ENCODE results near the gene MYO10.

The MYO10 gene

GRCh38 chr5:16889203-16889971 lies 46.7 kb downstream of the MYO10 start:
- no peak overlapping the region for H3K27ac ChIP-seq (ENCODE audit: low read length)
- H3K9ac ChIP-seq (ENCODE audit: low read length) = no peak overlapping the region
- no peak overlapping the region for H2AFZ ChIP-seq (ENCODE audit: low read depth, low read length)
- H3K4me2 ChIP-seq (ENCODE audit: low read length) = no peak overlapping the region
- no peak overlapping the region for H3K4me3 ChIP-seq (ENCODE audit: low read length)
- no peaks in the 10 kb centered on the region for H4K20me1 ChIP-seq (ENCODE audit: insufficient read depth, low read length)
- no peaks in the 10 kb centered on the region for H3K36me3 ChIP-seq (replicated peaks; ENCODE audit: low read depth, low read length)
- H3K9me3 ChIP-seq (ENCODE audit: insufficient read depth, low read length) = no peaks in the 10 kb centered on the region
- no peak for TF ChIP-seq CTCF (IDR thresholded peaks at IDR 0.05; ENCODE audit: low read depth, low read length)
- no peak for TF ChIP-seq EZH2phosphoT487 (IDR thresholded peaks at IDR 0.05; ENCODE audit: low read depth)
- no peaks in the 10 kb centered on the region for H3K27me3 ChIP-seq (ENCODE audit: low read depth, low read length)
- peaks cover 7% of the 10 kb centered on the region for H3K4me1 ChIP-seq (ENCODE audit: low read length)
- no peaks in the 10 kb centered on the region for H3K79me2 ChIP-seq (ENCODE audit: low read length)

GRCh38 chr5:16888694-16889124 lies 47.4 kb downstream of the MYO10 start:
- H3K4me1 ChIP-seq (ENCODE audit: low read length) = peaks cover 7% of the 10 kb centered on the region
- no peaks in the 10 kb centered on the region for H4K20me1 ChIP-seq (ENCODE audit: insufficient read depth, low read length)
- no peaks in the 10 kb centered on the region for H3K36me3 ChIP-seq (replicated peaks; ENCODE audit: low read depth, low read length)
- H3K4me2 ChIP-seq (ENCODE audit: low read length) = no peak overlapping the region
- no peaks in the 10 kb centered on the region for H3K9me3 ChIP-seq (ENCODE audit: insufficient read depth, low read length)
- H3K4me3 ChIP-seq (ENCODE audit: low read length) = no peak overlapping the region
- no peak overlapping the region for H2AFZ ChIP-seq (ENCODE audit: low read depth, low read length)
- no peaks in the 10 kb centered on the region for H3K27me3 ChIP-seq (ENCODE audit: low read depth, low read length)
- H3K9ac ChIP-seq (ENCODE audit: low read length) = no peak overlapping the region
- H3K27ac ChIP-seq (ENCODE audit: low read length) = no peak overlapping the region
- H3K79me2 ChIP-seq (ENCODE audit: low read length) = no peaks in the 10 kb centered on the region
- TF ChIP-seq CTCF (IDR thresholded peaks at IDR 0.05; ENCODE audit: low read depth, low read length) = no peak
- TF ChIP-seq EZH2phosphoT487 (IDR thresholded peaks at IDR 0.05; ENCODE audit: low read depth) = no peak

GRCh38 chr5:16886793-16887345 lies 49.2 kb downstream of the MYO10 start:
- Histone ChIP-seq H3K4me1 (ENCODE audit: low read length) (peaks cover 7% of the 10 kb centered on the region), H3K4me2 (ENCODE audit: low read length) (no peak overlapping the region), H4K20me1 (ENCODE audit: insufficient read depth, low read length) (no peaks in the 10 kb centered on the region), H2AFZ (ENCODE audit: low read depth, low read length) (no peak overlapping the region), H3K36me3 (replicated peaks; ENCODE audit: low read depth, low read length) (no peaks in the 10 kb centered on the region), H3K79me2 (ENCODE audit: low read length) (no peaks in the 10 kb centered on the region), H3K9me3 (ENCODE audit: insufficient read depth, low read length) (no peaks in the 10 kb centered on the region), H3K9ac (ENCODE audit: low read length) (no peak overlapping the region), H3K27ac (ENCODE audit: low read length) (no peak overlapping the region), H3K4me3 (ENCODE audit: low read length) (no peak overlapping the region), H3K27me3 (ENCODE audit: low read depth, low read length) (no peaks in the 10 kb centered on the region)
- TF ChIP-seq CTCF (IDR thresholded peaks at IDR 0.05; ENCODE audit: low read depth, low read length) (no peak), EZH2phosphoT487 (IDR thresholded peaks at IDR 0.05; ENCODE audit: low read depth) (no peak)

- no peak overlapping the region for H2AFZ ChIP-seq (ENCODE audit: low read depth, low read length)
- no peaks in the 10 kb centered on the region for H3K27me3 ChIP-seq (ENCODE audit: low read depth, low read length)
- no peak overlapping the region for H3K9ac ChIP-seq (ENCODE audit: low read length)
- no peaks in the 10 kb centered on the region for H3K9me3 ChIP-seq (ENCODE audit: insufficient read depth, low read length)
- H3K4me1 ChIP-seq (ENCODE audit: low read length) = peaks cover 7% of the 10 kb centered on the region
- H3K79me2 ChIP-seq (ENCODE audit: low read length) = no peaks in the 10 kb centered on the region
- no peak overlapping the region for H3K4me3 ChIP-seq (ENCODE audit: low read length)
- H3K4me2 ChIP-seq (ENCODE audit: low read length) = no peak overlapping the region
- no peak overlapping the region for H3K27ac ChIP-seq (ENCODE audit: low read length)
- TF ChIP-seq CTCF (IDR thresholded peaks at IDR 0.05; ENCODE audit: low read depth, low read length) (no peak), EZH2phosphoT487 (IDR thresholded peaks at IDR 0.05; ENCODE audit: low read depth) (no peak)
- H3K36me3 ChIP-seq (replicated peaks; ENCODE audit: low read depth, low read length) = no peaks in the 10 kb centered on the region
- H4K20me1 ChIP-seq (ENCODE audit: insufficient read depth, low read length) = no peaks in the 10 kb centered on the region
Observed at GRCh38 chr5:16886366-16886736, 49.7 kb downstream of the MYO10 start.

All from OCI-LY3 (cell line).